Epithelial cell of alveolus of lung (primary cell): ENCODE measurements around the gene PAQR3. TPM values are rescaled to one million over a fixed set of nuclear protein-coding genes. Genes with fewer than 3 reads are reported as not detected.

ENCODE experiments used
- total RNA-seq: library from RNA; depleted of rRNA; stranded (reverse); fragments of >200 nt; gene quantifications from 2 replicates; pipeline ENCODE4 v1.2.1, GENCODE V29; 2015

Gene PAQR3, protein sequence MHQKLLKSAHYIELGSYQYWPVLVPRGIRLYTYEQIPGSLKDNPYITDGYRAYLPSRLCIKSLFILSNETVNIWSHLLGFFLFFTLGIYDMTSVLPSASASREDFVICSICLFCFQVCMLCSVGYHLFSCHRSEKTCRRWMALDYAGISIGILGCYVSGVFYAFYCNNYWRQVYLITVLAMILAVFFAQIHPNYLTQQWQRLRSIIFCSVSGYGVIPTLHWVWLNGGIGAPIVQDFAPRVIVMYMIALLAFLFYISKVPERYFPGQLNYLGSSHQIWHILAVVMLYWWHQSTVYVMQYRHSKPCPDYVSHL
- total RNA-seq, result 16.5 TPM in 2 replicates

DNA sequence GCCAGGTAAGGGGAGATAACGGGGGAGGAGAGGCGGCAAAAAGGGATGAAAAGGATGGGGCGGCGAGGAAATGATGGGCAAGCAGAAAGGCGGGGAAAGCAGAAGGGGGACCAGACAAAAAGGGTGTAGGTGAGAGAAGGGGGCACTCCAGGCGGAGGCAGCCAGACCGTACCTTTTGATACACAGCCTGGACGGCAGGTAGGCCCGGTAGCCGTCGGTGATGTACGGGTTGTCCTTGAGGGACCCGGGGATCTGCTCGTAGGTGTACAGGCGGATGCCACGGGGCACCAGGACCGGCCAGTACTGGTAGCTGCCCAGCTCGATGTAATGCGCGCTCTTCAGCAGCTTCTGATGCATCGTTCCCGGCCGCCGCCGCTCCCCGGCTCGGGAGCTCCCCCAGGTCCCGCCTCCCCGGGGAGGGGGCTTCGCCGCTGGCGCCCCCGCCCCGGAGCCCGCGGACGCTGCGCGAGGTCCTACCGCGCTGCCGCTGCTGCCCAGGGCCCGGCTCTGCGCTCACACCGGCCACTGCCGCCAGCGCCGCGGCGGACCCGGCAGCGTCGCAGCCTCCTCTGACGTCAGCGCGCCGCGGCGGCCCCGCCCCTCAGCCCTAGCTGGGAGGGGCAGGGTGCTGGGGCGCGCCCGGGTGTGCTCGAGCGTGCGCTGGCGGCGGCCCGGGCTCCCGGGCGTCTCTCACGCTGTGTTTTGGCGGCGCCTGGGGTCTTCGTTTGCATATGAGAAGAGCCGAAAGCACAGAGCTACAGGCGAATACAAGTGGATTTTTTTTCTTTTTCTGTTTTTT, at the start of gene PAQR3:
Gene PAQR3 (minus strand): TSS at position 571 of the 799 bp plus-strand sequence. CDS start 214 bp downstream, at position 357.

Other genes with a start within 250 kb of the PAQR3 start
- gene BMP2K, start 163.1 kb downstream of the PAQR3 start, total RNA-seq, result 12.5 and 16.4 TPM in 2 replicates